ENCODE data around the gene HOXD12.

DNA sequence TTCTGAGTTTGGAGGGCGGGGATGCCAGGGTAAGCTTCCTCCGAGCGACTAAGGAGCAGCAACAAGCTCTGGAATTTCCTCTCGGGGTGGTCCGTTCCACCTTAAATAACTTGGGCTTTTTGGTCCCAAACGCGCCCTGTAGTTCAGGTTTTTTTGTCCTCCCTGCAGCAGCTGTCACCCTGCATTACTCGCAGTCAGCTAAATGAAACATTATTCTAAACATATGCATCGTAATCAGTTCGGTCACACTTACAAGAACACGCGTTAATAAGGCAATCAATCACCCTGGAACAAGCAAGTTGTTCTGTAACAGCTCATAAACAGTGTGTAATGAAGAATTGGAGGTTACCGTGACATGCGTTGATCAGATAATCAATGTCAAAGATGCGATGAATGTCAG lies 24.1 kb upstream of the HOXD12 start:
- TF ChIP-seq CTCF (optimal IDR thresholded peaks at IDR 0.05 in 1 of 3, IDR thresholded peaks at IDR 0.05 in 1 of 3, conservative IDR thresholded peaks at IDR 0.05 in 1 of 3; ENCODE audit: extremely low read depth in 1 of 3, insufficient read depth in 2 of 3, low read length in 3 of 3) (no peak), EZH2 (IDR thresholded peaks at IDR 0.05; ENCODE audit: low read length) (peak; percentile 52)

Data from keratinocyte (primary cell).